Measurements from ENCODE around the gene F11R.

DNA sequence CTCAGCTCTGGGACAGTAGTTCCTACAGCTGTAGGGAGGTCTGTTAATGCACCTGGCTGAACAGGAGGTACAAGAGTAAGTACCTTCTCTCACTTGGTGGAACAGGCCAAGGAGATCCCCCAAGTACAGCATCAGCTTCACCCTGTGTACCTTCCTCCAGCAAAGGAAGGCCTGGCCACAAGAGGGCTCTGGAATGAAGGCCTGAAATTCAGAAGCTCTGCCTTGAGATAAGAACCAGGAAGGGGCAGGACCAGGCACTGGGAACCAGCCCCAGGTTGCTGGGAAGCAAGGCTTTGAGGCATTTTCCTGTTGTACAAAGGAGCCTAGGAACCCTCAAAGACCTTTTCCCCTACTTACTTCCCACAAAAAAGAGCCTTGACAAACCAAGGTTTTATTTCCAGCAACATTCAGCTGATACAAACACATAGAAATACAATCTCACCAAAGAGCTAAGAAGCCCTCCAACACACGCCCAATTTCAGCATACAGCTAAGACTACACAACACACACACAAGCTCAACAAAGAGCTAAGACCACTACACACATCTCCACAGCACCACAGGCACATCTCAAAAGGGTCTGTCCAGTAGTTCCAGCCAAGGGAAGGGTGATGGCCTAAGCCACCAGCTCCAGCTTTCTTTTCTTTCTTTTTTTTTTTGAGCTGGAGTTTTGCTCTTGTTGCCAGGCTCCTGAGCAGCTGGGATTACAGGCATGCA, 23.5 kb downstream of the F11R start:
- TF ChIP-seq POLR2A (IDR thresholded peaks at IDR 0.05) = no peak
- TF ChIP-seq, protein P1, sequence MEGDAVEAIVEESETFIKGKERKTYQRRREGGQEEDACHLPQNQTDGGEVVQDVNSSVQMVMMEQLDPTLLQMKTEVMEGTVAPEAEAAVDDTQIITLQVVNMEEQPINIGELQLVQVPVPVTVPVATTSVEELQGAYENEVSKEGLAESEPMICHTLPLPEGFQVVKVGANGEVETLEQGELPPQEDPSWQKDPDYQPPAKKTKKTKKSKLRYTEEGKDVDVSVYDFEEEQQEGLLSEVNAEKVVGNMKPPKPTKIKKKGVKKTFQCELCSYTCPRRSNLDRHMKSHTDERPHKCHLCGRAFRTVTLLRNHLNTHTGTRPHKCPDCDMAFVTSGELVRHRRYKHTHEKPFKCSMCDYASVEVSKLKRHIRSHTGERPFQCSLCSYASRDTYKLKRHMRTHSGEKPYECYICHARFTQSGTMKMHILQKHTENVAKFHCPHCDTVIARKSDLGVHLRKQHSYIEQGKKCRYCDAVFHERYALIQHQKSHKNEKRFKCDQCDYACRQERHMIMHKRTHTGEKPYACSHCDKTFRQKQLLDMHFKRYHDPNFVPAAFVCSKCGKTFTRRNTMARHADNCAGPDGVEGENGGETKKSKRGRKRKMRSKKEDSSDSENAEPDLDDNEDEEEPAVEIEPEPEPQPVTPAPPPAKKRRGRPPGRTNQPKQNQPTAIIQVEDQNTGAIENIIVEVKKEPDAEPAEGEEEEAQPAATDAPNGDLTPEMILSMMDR (IDR thresholded peaks at IDR 0.05) = peak in 1 of 2 donors; percentile 61
